ENCODE measurements around the gene ESYT3.
"Not testable (repeated sequence)": the region's sequence is repeated elsewhere in the genome, so short reads cannot be mapped to it uniquely, and the experiment has no call there.

ESYT3 gene

DNA sequence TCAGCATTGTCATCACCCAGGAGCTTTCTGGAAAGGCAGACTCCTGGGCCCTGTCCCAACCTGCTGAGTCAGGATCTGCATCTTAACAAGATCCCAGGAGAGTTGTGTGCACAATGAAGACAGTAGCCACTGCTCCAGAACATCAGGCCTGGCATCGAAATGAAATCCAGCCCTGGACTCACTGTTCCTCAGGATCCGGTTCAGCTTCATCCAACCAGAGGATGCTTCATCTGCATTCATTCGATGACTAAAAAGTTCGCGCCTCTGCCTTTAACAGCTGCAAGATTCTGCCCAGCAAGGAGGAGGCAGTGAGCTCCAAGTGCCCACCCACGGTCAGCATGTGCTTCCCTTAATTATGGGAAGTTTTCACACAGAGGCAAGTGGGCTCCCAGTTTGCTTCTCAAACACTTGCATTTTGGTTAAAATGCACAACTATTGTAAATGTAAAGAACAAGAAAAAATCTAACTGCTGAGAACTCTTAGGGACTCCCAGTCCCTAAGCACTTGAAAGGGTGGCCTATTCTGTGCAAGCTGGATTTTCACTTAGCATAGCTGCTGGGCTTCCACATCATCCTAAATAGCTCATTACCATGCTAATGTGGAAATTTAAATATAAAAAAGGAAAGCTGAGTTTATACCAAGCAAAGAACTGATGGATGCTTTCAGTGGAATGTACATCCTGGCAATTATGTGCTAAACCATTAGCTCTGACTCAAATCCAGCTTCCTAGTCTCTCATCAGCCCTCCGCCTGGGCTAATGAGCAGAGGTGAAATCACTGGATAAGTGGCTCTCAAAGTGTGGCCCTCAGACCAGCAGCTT is 25.5 kb upstream of the ESYT3 start:
- no peak overlapping the region for H3K4me3 ChIP-seq (ENCODE audit: low read depth, low read length)
- DNase-seq (ENCODE audit: low read depth), result no peak
- TF ChIP-seq, protein P1, sequence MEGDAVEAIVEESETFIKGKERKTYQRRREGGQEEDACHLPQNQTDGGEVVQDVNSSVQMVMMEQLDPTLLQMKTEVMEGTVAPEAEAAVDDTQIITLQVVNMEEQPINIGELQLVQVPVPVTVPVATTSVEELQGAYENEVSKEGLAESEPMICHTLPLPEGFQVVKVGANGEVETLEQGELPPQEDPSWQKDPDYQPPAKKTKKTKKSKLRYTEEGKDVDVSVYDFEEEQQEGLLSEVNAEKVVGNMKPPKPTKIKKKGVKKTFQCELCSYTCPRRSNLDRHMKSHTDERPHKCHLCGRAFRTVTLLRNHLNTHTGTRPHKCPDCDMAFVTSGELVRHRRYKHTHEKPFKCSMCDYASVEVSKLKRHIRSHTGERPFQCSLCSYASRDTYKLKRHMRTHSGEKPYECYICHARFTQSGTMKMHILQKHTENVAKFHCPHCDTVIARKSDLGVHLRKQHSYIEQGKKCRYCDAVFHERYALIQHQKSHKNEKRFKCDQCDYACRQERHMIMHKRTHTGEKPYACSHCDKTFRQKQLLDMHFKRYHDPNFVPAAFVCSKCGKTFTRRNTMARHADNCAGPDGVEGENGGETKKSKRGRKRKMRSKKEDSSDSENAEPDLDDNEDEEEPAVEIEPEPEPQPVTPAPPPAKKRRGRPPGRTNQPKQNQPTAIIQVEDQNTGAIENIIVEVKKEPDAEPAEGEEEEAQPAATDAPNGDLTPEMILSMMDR (IDR thresholded peaks at IDR 0.05; ENCODE audit: control insufficient read depth, extremely low read depth, insufficient read depth), result no peak

DNA sequence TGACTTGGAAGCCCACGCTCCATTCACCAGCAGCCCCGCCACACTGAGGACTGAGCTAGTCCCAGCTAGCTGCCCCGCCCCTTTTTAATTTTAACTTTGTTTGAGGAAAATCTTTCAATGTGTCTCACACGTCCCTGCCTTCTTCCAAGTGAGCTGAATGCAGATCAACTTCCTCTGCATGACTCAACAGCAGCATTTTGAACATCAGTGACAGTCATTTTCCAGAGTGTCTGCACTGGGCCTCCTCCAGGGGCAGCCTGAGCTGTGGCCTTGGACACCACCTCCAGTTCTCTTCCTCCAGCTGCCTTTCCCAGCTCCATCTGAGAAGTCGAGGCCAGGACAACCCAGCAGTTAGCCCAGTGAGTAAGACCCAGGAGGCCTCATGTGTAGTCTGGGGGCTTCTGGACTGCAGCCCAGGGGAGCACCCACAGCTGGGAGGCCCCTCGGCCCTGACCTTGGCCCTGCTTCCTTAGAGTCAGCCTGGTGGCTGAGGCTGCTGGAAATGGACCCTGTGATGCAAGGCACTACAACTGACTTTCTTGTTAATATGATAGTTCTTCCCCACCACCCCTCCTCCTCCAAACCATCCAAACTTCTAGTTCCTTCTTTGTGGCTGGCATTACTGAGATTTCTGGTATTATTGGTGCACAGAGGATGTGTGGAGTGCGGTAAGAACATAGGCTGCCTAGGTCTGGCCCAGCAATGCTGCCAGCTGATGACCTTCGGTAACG is 21.4 kb upstream of the ESYT3 start:
- TF ChIP-seq, protein P1 (IDR thresholded peaks at IDR 0.05; ENCODE audit: control insufficient read depth, extremely low read depth, insufficient read depth), result no peak
- DNase-seq (ENCODE audit: low read depth), result no peak
- no peak overlapping the region for H3K4me3 ChIP-seq (ENCODE audit: low read depth, low read length)

DNA sequence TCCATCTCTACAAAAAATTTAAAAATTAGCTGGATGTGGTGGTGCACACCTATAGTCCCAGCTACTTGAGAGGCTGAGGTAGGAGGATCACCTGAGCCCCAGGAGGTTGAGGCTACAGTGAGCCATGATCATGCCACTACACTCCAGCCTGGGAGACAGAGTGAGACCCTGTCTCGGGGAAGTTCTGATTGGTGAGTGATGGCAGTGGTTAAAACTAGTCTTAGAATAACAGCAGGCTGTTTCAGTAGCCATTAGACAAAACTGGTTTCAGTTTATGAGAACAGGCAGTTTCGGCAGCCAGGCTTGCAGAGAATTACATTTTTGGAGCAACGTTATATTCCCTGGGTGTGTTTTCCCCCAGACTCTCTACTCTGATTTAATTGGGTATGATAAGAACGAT is 18.2 kb upstream of the ESYT3 start:
- not testable (repeated sequence) for DNase-seq (ENCODE audit: low read depth); H3K4me3 ChIP-seq (ENCODE audit: low read depth, low read length)

DNA sequence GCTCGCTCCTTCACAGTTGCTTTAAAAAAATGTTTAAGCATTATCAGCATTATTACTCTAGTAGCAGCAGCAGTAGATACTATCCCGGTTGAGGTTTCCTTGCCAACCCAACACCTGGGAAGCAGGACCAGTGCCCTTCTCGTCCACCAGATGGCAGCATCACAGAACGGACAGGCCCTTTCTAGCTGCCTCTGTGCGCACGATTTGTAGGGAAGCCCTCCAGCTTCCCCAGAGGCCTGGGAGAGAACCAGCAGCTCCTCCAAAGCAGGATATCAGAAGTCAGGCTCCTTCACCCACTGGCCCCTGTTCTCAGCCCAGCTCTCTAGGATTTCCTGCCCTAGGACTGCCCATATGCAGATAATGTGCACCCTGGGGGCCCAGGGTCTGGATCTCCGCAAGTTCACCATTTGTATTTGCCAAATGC is 16.8 kb upstream of the ESYT3 start:
- no peak overlapping the region for H3K4me3 ChIP-seq (ENCODE audit: low read depth, low read length)
- TF ChIP-seq, protein P1 (IDR thresholded peaks at IDR 0.05; ENCODE audit: control insufficient read depth, extremely low read depth, insufficient read depth), result peak; percentile 98
- peak; percentile 69 for DNase-seq (ENCODE audit: low read depth)

DNA sequence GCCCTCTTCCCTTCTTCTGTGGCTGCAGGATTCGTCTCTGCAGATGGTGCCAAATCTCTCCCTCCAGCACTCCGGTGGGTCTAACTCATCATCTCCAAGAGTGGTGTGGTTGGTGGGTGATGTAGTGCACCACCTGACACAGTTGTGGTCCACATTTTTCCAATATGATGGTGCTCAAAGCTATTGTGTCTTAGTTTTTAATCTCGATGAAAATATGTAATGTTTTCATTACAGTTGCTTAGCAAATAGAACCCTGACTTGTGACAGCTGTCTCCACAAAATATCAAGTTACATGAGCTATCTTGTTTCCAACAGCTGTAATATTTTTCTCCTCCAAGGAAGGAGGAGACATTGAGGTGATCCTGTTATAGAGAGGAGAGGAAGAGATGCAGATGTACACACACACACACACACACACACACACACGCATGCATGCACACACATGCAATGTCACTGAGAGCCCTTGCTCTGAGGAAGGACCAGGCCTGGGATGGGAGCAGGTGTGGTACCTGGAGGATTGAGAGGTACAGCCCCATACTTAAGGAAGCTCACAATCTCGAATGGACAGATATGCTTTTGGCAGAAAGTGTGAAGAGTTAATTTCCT is 15.7 kb upstream of the ESYT3 start:
- TF ChIP-seq, protein P1 (IDR thresholded peaks at IDR 0.05; ENCODE audit: control insufficient read depth, extremely low read depth, insufficient read depth), result no peak
- no peak for DNase-seq (ENCODE audit: low read depth)
- no peak overlapping the region for H3K4me3 ChIP-seq (ENCODE audit: low read depth, low read length)

DNA sequence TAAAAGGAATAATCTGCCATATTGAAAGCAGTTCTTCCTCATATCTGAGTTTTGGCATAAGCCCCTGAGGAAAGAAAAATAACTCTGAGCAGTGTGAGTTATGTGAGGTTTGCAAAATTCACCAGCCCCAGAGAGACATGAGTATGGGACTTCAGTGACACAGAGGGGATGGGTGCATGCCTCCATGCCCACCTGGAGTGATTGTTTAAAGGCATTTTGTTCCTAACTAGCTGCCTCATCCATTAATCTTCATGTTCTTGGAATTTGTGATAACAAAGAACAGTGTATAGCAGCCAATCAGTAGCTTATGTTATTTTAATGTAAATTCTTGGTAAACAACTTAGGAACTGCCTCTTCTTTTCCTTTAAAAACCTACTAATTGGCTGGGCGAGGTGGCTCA is 11.1 kb upstream of the ESYT3 start:
- TF ChIP-seq, protein P1 (IDR thresholded peaks at IDR 0.05; ENCODE audit: control insufficient read depth, extremely low read depth, insufficient read depth), result no peak
- DNase-seq (ENCODE audit: low read depth), result no peak
- H3K4me3 ChIP-seq (ENCODE audit: low read depth, low read length), result no peak overlapping the region

DNA sequence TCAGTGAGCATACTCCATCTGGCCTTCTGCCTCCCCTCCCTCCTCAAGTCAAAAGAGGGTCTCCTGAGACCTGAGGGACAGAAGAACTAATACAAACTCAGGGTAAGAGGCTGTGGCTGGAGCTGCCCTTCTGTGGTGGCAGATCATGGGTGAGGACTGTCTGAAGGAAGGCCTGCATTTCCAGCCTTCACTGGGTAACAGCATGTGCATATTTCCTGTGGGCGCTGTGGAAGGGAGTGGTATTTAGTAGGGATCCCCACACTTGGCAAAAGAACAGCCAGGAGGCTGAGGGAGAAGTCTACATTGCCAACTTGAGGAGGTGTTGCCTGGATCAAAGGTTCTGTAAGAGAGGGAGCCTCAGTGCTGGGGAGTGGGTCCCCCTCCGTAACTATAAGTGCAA is 10.1 kb upstream of the ESYT3 start:
- no peak for DNase-seq (ENCODE audit: low read depth)
- no peak overlapping the region for H3K4me3 ChIP-seq (ENCODE audit: low read depth, low read length)
- TF ChIP-seq, protein P1 (IDR thresholded peaks at IDR 0.05; ENCODE audit: control insufficient read depth, extremely low read depth, insufficient read depth), result no peak

Data from LNCaP clone FGC (cell line).